ENCODE measurements around the gene GLDC. TPM values are rescaled to one million over a fixed set of nuclear protein-coding genes. Genes with fewer than 3 reads are reported as not detected.
"Not testable (repeated sequence)": the region's sequence is repeated elsewhere in the genome, so short reads cannot be mapped to it uniquely, and the experiment has no call there.

Gene GLDC
- total and polyA plus RNA-seq, 2 donors: 0.74 to 2.9 TPM

- Histone ChIP-seq H3K36me3 (ENCODE audit: insufficient read depth) (no peaks in the 10 kb centered on the region), H3K4me3 (ENCODE audit: low read depth, low read length) (no peak overlapping the region), H3K27ac (ENCODE audit: low read depth) (no peak overlapping the region), H3K4me1 (ENCODE audit: insufficient read depth) (no peaks in the 10 kb centered on the region)
- no peak for DNase-seq (ENCODE audit: extremely low spot score)
- 85% methylated on average over 7 of the region's 7 CpGs for whole genome bisulfite sequencing
Measured at GRCh38 chr9:6562871-6563430, 82.6 kb downstream of the GLDC start.

- no peaks in the 10 kb centered on the region for H3K4me1 ChIP-seq (ENCODE audit: insufficient read depth)
- H3K4me3 ChIP-seq (ENCODE audit: low read depth, low read length): no peak overlapping the region
- no peaks in the 10 kb centered on the region for H3K36me3 ChIP-seq (ENCODE audit: insufficient read depth)
- no peak for DNase-seq (ENCODE audit: extremely low spot score)
- no peak overlapping the region for H3K27ac ChIP-seq (ENCODE audit: low read depth)
Measured at GRCh38 chr9:6562201-6562600, 83.3 kb downstream of the GLDC start.

- Histone ChIP-seq H3K4me3 (ENCODE audit: low read depth, low read length) (no peak overlapping the region), H3K36me3 (ENCODE audit: insufficient read depth) (no peaks in the 10 kb centered on the region), H3K27ac (ENCODE audit: low read depth) (no peak overlapping the region), H3K4me1 (ENCODE audit: insufficient read depth) (no peaks in the 10 kb centered on the region)
- 72% methylated on average over 9 of the region's 9 CpGs for WGBS
- no peak for DNase-seq (ENCODE audit: extremely low spot score)
Measured at GRCh38 chr9:6557883-6558616, 87.5 kb downstream of the GLDC start.

- Histone ChIP-seq H3K4me1 (ENCODE audit: insufficient read depth) (no peaks in the 10 kb centered on the region), H3K27ac (ENCODE audit: low read depth) (no peak overlapping the region), H3K4me3 (ENCODE audit: low read depth, low read length) (no peak overlapping the region), H3K36me3 (ENCODE audit: insufficient read depth) (no peaks in the 10 kb centered on the region)
- 92% methylated on average over 1 of the region's 1 CpG for WGBS
- DNase-seq (ENCODE audit: extremely low spot score): no peak
Measured at GRCh38 chr9:6553866-6554265, 91.7 kb downstream of the GLDC start.

- DNase-seq (ENCODE audit: extremely low spot score): no peak
- no peak overlapping the region for H3K27ac ChIP-seq (ENCODE audit: low read depth)
- WGBS: 61% methylated on average over 7 of the region's 7 CpGs
Measured at GRCh38 chr9:6552498-6553121, 92.9 kb downstream of the GLDC start.

GRCh38 chr9:6552033-6552432 is 93.5 kb downstream of the GLDC start:
- H3K4me3 ChIP-seq (ENCODE audit: low read depth, low read length): no peak overlapping the region
- H3K36me3 ChIP-seq (ENCODE audit: insufficient read depth): no peaks in the 10 kb centered on the region
- no peak for DNase-seq (ENCODE audit: extremely low spot score)
- H3K4me1 ChIP-seq (ENCODE audit: insufficient read depth): no peaks in the 10 kb centered on the region
- H3K27ac ChIP-seq (ENCODE audit: low read depth): no peak overlapping the region
- whole genome bisulfite sequencing: 70% methylated on average over 3 of the region's 3 CpGs

More at GRCh38 chr9:6552498-6553121, 92.9 kb downstream of the GLDC start:
- Histone ChIP-seq H3K4me1 (ENCODE audit: insufficient read depth) (no peaks in the 10 kb centered on the region), H3K4me3 (ENCODE audit: low read depth, low read length) (no peak overlapping the region), H3K36me3 (ENCODE audit: insufficient read depth) (no peaks in the 10 kb centered on the region)

- DNase-seq (ENCODE audit: extremely low spot score): no peak
- H3K4me1 ChIP-seq (ENCODE audit: insufficient read depth): no peaks in the 10 kb centered on the region
Measured at GRCh38 chr9:6551136-6551535, 94.4 kb downstream of the GLDC start.

GRCh38 chr9:6549106-6549800 is 96.3 kb downstream of the GLDC start:
- WGBS: 41% methylated on average over 8 of the region's 8 CpGs

More at GRCh38 chr9:6551136-6551535, 94.4 kb downstream of the GLDC start:
- Histone ChIP-seq H3K27ac (ENCODE audit: low read depth) (no peak overlapping the region), H3K4me3 (ENCODE audit: low read depth, low read length) (no peak overlapping the region), H3K36me3 (ENCODE audit: insufficient read depth) (no peaks in the 10 kb centered on the region)
- 51% methylated on average over 2 of the region's 2 CpGs for WGBS

GRCh38 chr9:6545017-6545691 is 100.4 kb downstream of the GLDC start:
- 93% methylated on average over 8 of the region's 8 CpGs for WGBS

More at GRCh38 chr9:6549106-6549800, 96.3 kb downstream of the GLDC start:
- no peaks in the 10 kb centered on the region for H3K36me3 ChIP-seq (ENCODE audit: insufficient read depth)
- H3K27ac ChIP-seq (ENCODE audit: low read depth): no peak overlapping the region
- no peak for DNase-seq (ENCODE audit: extremely low spot score)
- no peak overlapping the region for H3K4me3 ChIP-seq (ENCODE audit: low read depth, low read length)
- no peaks in the 10 kb centered on the region for H3K4me1 ChIP-seq (ENCODE audit: insufficient read depth)

GRCh38 chr9:6543204-6543603 is 102.3 kb downstream of the GLDC start:
- no peaks in the 10 kb centered on the region for H3K4me1 ChIP-seq (ENCODE audit: insufficient read depth)
- no peak overlapping the region for H3K4me3 ChIP-seq (ENCODE audit: low read depth, low read length)
- H3K27ac ChIP-seq (ENCODE audit: low read depth): no peak overlapping the region
- DNase-seq (ENCODE audit: extremely low spot score): no peak
- WGBS: 42% methylated on average over 6 of the region's 6 CpGs
- H3K36me3 ChIP-seq (ENCODE audit: insufficient read depth): no peaks in the 10 kb centered on the region

More at GRCh38 chr9:6545017-6545691, 100.4 kb downstream of the GLDC start:
- no peak for DNase-seq (ENCODE audit: extremely low spot score)
- H3K27ac ChIP-seq (ENCODE audit: low read depth): no peak overlapping the region
- no peak overlapping the region for H3K4me3 ChIP-seq (ENCODE audit: low read depth, low read length)
- no peaks in the 10 kb centered on the region for H3K36me3 ChIP-seq (ENCODE audit: insufficient read depth)
- H3K4me1 ChIP-seq (ENCODE audit: insufficient read depth): no peaks in the 10 kb centered on the region

- DNase-seq (ENCODE audit: extremely low spot score); H3K4me1 ChIP-seq (ENCODE audit: insufficient read depth); H3K4me3 ChIP-seq (ENCODE audit: low read depth, low read length); H3K36me3 ChIP-seq (ENCODE audit: insufficient read depth); H3K27ac ChIP-seq (ENCODE audit: low read depth): not testable (repeated sequence)
- 87% methylated on average over 5 of the region's 5 CpGs for WGBS
Measured at GRCh38 chr9:6542617-6543016, 102.9 kb downstream of the GLDC start.

GRCh38 chr9:6538666-6539071 is 106.9 kb downstream of the GLDC start:
- H3K27ac ChIP-seq (ENCODE audit: low read depth): no peak overlapping the region
- H3K4me3 ChIP-seq (ENCODE audit: low read depth, low read length): no peak overlapping the region
- H3K36me3 ChIP-seq (ENCODE audit: insufficient read depth): no peaks in the 10 kb centered on the region
- DNase-seq (ENCODE audit: extremely low spot score): no peak
- H3K4me1 ChIP-seq (ENCODE audit: insufficient read depth): no peaks in the 10 kb centered on the region
- WGBS: 55% methylated on average over 3 of the region's 3 CpGs

GRCh38 chr9:6535594-6535993 is 109.9 kb downstream of the GLDC start:
- DNase-seq (ENCODE audit: extremely low spot score): no peak
- no peak overlapping the region for H3K4me3 ChIP-seq (ENCODE audit: low read depth, low read length)
- H3K36me3 ChIP-seq (ENCODE audit: insufficient read depth): no peaks in the 10 kb centered on the region
- WGBS: 81% methylated on average over 3 of the region's 3 CpGs
- H3K27ac ChIP-seq (ENCODE audit: low read depth): no peak overlapping the region
- no peaks in the 10 kb centered on the region for H3K4me1 ChIP-seq (ENCODE audit: insufficient read depth)

All from urinary bladder (tissue), 4 donors.